ELR (cell line): ENCODE data around the gene PXMP2.
A peak's percentile ranks its signal among the peaks of the same experiment; 100 is the strongest.
"Not testable (repeated sequence)": the region's sequence is repeated elsewhere in the genome, so short reads cannot be mapped to it uniquely, and the experiment has no call there.

ENCODE experiments used
- DNase-seq: peaks from one replicate; pipeline ENCODE4 v3.0.0-alpha.2; 2015; ENCODE audit warnings: low read depth

Gene PXMP2

DNA sequence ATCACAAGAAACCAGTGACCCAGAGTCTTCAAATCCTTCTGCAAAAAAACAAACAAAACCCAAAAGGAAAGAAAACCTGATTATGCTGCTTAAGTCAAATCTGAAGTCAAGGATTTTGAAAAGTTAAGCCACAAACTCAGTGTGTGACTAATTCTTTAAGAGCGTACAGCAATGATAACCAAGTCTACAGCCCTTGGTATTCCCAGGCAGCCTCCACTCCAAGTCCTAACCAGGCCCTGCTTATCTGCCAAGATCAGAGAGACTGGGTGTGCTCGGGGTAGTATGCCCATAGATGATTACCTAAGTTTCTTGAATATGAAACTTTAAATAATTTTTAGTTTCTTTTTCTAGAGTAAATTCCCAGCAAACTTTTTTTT, 36.4 kb downstream of the PXMP2 start:
- peak; percentile 44 for DNase-seq

DNA sequence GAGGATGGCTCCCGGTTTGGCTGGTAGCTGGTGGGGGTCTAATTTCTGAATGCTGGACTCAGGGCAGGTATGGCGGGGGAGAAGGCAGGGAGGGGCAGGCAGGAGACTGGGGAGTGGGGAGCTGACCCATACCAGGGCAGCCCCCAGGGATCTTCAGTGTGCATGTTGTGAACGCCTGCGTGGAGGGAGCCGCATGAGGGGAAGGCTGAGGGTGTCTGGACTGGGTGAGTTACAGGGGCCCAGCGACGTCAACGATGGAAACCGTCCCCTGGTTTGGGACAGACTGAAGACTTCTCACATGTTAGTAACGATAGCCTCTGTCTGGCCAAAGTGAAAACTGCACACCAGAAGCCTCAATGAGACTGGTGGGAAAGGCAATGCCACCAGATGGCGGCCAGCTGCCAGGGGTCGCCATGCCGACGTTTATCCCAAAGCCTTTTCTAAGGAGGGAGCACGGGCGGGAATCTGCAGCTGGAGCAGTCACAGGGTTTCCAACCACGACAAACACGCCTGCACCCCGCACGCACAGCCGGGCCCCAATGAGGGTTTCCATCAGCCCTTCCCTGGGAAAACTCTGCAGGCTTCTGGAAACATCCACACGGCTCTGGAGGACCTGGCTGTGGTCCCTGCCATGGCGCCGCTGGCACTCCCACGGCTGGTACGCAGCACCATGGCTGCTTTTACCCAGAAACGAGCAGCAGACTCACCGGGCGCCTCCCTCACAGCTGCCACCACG, 37.3 kb downstream of the PXMP2 start:
- no peak for DNase-seq

DNA sequence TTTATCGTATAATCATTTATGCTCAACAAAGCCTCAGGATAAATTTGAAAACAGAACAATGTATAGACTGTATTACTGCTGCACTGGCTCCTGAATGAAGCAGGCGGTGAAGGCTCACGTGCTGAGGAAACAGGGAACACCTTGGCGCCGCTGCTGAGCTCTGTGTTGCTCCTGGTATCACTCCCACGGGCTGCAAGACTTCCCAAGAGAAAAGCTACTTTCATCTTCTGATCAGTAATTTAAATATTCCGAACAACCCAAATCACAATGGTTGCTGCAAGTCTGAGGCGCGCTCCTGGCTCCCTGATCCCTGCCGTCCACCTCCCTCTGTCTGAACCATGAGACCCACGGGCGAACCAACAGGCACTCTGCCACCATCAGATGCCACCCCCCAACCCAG, 39.0 kb downstream of the PXMP2 start:
- DNase-seq: no peak

DNA sequence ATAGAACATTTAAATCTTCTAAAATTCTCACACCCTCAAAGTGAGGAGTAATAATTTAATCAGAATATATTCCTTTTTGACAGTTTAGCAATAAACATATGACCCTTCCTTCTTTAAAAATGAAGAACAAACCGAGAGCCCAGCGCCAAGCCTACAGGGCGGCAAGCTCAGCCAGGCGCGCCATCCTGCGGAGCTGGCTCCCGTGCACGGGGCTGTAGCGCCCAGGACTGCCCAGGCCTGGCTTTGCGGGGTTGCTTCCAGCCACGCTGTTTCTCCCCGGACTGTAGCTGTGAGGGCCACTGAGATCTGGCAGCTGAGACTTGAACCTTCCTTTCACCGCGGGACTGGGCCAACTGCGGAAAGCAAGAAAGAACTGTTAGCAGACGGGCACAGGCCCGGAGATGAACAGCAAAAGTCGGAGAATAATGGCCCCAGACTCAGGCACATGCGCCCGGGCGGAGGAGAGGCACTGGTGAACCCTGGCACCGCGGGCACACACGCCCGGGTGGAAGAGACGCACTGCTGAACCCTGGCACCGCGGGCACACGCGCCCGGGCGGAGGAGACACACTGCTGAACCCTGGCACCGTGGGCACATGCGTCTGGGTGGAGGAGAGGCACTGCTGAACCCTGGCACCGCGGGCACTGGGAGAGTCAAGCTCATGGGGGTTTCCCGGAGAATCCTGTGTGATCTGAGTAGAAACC, 39.9 kb downstream of the PXMP2 start:
- no peak for DNase-seq

DNA sequence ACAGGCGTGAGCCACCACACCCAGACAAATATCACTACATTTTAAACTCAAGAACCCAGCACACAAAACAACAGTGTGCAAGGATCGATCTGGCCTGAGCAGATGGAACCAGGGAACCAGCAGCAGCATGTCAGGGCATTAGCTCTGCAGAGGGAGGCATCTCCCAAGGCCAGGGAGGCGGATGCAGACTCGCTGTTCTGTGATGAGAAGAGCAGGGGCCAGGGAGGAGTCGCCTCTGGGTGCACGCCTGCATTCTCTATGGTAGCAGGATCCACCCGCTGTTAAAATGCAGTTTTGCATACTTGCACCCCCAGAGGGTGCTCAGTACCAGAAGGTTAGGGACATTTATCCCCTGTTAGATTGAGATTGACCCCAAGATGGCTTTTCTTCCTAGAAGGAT, 41.1 kb downstream of the PXMP2 start:
- no peak for DNase-seq

DNA sequence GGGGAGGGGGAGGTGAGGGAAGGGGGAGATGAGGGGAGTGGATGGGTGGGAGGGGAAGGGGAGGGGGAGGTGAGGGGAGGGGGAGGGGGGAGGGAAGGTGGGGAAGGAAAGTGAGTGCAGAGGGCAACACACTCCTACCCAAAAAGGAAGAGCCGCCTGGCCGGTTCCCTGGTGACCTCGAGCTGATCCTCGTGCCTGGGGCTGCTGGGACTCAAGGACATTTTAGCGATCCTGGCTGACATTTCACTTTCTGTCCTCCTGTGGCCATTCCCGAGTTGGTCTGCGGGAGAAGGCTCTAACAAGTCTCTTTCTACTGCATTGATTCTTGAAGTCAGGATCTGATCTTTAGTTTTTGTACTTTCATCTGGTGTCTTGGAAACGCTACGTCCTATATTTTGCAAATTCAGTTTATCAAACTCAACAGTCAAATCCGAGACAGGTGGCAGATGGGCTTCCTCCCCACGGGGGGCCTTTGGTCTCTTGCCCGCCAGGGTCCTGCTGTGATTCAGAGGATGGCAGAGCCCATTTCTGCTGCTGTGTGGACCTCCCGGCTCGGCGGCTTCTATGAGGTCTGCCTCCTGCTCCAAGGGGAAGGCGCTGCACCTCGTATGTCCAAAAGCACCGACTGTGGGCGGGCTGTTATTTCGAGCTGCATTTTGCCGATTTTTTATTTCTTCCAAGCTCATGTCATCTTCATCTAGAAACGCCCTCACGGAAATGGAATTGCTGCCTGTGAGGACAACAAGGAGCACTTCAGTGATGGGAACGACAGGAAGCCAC, 42.3 kb downstream of the PXMP2 start:
- peak; percentile 50 for DNase-seq

DNA sequence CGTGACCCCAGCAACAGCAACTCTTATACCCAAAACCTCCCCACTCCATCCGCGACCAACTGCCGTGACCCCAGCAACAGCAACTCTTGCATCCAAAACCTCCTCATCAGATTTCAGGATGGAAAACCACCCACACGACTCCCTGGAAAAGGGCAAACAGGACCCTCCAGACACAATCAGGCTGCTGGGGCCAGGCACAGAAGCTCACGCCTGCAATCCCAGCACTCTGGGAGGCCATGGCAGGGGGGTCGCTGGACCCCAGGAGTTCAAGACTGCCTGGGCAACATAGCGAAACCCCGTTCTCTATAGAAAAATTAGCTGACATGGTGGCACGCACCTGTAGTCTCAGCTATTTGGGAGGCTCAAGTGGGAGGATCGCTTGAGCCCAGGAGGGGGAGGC, 43.0 kb downstream of the PXMP2 start:
- no peak for DNase-seq

DNA sequence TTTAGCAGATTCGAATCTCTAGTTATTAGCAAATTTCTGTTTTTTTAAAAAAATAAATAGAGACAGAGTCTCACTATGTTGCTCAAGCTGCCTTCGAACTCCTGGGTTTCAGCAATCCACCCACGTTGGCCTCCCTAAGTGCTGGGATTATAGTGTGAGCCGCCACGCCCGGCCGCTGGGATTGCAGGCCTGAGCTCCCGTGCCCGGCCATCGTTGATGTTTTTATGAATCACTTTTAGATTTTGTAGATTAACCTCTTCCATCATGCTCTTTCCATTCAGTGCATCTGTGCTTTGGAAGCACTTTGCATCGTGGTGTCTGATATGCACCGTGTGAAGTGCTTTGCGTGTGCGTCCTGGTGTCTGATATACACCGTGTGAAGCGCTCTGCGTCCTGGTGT, 44.2 kb downstream of the PXMP2 start:
- DNase-seq: no peak

DNA sequence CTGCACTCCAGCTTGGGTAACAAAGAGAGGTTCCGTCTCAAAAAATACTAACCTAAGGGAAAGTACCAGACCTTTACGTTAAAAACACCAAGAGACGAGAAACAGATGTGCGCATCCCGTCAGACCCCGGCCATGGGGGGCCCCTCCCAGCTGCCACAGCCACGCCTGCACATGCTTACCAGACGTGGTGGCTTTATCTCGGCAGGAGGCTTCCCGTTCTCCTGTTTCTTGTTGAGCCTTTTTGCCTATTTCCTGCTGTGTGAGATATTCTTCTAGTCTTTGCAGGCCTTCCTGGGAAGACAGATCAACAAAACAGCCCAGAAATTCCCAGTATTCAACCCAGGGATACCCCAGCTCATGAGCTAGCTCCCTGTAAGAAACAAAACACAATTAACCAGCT, 46.8 kb downstream of the PXMP2 start:
- DNase-seq: no peak

DNA sequence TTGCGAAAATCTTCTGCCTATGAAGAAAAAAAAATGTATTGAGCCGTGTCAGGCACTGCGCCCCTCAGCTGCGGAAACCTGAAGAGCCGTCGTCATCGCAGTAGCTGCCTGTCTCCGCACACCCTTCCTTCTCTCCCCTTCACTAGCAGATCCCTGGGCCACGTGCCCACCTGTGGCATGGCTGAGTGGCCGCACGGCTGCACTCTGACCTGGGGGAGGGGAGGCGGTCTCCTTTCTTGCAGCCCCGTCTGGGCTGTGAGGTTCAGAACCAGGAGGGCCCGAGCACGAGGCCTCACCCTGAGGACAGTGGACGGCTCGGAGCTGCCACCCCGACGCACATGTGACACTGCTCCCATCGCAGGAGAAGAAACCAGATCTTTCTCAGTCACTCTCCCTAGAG, 48.1 kb downstream of the PXMP2 start:
- DNase-seq: no peak

DNA sequence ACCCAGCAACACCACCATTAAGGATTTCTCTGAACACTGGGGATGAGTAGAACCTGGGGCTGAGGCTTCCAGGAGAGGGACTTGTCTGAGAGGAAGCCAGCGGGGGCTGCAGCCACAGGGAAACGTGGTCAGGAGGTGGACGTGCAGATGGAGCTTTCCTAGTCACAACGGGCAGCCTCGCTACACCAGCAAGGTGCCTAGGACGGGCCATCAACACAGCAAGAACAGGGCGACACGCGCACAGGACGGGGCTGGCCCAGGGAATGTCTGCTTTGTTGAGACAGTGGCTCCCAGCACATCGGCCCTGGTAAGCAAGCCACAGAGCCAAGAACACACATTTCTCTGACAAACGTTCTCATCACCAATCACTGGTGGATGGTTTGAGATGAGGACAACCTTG, 49.0 kb downstream of the PXMP2 start:
- DNase-seq: no peak

DNA sequence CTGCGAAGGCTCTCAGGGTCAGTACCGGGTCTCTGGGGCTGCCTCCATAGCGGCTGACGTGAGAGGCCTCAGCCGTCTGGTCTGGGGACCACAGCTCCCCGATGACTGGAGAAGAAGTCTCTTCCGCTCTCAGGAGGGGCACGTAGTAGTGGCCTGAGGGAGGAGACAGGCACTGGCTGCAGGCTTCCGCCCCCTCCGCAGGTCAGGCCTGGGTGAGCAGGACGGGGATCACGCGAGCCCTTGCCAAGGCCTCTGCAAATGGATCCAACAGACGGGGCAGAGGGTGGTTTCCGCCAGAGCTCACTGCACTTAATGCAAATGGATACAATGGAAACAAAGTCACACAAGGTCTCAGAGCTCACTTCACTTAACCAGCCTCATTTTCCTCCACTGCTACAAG, 49.5 kb downstream of the PXMP2 start:
- no peak for DNase-seq

DNA sequence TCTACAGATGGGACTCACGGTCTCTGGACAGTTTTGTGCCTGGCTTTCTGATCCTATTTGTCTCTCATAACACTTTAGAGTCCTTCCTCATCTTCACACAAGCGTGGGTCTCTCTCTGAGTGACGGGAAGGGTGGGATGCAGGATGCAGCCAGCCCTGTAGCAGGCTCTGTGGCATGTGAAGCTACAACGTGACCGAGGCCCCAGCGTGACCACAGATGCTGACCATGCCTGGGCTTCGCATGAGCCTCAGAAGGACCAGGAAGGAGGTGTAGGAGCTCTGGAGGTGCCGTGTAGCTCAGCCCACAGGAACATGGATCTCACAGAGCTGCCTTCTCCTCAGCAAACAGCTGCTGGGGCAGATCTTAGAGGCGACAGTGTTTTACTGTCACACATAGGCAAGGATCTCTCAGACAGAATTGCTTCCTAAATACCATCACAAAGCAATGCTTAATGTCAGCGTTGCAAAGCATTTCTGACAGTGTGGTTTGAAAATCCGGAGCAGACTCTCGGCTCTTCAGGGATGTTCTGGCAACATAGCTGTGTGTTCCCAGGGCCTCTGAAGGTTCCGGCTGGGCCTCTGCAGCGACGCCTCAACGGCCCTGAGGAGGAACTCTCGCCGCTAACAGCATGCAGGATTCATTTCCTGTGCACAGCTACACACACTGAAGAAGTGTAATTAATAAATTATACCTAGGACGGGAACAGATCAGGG, 52.4 kb downstream of the PXMP2 start:
- DNase-seq: no peak

DNA sequence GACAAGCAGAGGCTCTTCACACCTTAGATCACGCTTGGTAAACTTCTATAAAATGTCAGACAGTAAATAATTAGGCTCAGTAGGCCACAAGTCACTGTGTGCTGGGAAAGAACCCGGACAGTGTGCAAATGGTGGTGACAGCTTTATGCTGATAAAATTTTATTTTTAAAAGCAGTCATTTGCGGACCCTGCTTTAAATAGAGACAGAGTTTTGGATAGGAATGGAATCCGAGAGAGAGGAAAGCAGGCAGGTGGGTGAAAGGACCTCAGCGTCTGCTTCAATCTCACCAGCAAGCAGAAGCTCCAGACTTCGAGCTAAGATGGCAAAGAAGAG, 52.9 kb downstream of the PXMP2 start:
- DNase-seq: no peak

DNA sequence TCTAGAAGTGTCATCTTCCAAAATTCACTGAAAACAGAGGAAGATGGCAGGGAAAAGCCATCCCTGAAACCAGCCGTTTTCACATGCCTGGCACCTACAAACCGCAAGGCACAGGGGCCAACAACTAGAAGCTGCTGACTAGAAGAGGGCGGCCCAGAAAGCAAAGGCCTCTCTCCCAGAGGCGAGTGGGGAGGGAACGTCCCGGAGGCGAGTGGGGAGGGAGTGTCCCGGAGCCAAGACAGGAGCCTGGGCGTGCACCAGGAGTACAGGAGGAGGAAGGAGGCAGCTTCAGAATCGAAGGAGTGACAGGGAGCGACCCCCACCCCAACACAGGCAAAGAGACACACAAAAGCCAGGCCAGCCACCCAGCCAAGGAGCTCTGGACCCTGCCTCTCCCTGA, 53.3 kb downstream of the PXMP2 start:
- DNase-seq: no peak

DNA sequence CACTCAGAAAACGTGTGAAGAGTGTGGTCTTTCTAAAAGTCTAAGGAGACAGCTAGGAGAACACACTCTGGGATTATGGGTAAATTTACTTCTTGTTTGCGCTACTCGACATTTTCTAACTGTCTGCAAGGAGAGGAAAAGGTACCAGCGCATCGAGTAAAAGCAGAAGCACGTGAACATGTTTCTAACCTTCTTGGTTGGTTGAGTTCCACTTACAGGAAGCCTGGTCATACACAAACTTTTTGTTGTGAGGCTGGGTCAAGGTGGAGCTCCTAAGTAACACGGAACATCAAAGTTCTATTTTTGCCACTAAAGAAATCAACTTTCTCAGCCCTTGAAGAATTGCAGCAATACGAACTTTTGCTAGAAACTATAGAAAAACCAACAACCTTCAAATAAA, 54.2 kb downstream of the PXMP2 start:
- DNase-seq: no peak

DNA sequence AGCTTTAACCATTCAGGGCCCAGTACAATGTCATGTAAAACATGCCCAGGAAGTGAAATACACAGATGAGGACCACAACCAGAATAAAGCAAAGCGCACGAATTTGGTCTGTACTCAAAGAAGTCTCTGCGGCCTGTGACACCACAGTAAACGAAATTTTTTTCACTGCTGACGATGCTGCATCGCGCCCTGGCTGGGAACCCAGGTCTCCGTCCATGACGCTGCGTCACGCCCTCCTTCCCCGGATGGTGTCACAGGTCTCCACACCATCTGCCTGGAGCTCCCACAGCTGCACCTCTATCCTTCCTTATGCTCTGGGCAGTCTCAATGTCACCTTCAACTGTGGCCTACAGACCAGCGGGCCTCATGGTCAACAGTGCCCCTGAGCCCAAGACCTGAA, 56.4 kb downstream of the PXMP2 start:
- DNase-seq: no peak

DNA sequence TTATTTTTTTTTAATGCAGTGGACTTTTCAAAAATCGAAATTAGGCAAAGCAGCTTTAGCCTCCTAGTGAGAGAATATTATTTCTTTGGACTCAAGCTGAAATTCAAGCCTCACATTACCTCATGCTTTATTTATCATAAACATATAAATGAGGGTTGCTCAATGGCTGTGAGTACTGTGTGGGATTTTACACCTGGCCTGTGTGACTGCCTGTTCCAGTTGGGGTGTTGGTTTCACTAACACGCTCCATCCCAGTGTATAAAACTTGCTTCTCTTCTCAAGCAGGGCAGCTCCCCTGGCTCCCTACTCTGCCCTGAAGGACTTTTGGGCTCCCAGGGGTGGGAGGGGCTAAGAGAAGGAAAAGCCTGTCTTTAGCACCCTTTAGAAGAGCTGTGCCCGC, 59.2 kb downstream of the PXMP2 start:
- DNase-seq: no peak

DNA sequence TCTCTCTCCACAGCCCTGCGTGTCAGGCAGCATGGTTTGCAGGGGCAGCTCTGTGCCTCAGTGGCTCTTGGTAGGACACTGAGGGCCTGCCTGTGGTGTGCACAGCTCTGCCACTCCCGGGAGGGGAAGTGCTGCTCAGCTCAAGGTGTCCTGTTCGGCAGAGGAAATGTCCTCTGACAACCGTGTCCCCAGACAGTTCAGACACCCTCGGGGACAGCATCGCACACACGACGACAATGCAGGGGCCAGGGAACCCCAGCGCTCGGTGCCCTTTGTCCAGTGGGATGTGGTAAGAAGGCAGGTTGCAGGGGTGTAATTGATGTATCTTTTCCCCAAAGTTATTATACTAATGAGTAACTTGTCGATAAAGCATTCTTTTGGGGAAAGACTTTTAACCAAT, 60.0 kb downstream of the PXMP2 start:
- no peak for DNase-seq

DNA sequence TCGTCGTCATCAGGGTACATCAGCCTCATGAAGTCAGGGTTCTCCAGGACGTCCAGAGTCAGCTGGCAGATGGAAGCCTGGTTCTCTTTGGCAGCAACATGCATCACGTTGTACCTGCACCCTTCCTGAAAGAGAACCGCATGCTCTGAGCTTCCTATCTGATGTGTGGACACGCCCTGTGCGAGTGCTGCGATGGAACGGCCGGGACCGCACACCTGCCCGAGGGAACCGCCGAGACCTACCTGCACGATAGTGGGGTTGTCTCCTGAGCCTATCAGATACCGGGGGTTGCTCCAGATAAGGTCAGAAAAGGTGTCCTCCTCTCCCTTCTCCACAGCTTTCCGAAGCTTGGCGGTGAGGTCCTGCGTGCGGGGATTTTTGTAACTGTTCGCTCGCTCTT, 60.5 kb downstream of the PXMP2 start:
- DNase-seq: no peak

DNA sequence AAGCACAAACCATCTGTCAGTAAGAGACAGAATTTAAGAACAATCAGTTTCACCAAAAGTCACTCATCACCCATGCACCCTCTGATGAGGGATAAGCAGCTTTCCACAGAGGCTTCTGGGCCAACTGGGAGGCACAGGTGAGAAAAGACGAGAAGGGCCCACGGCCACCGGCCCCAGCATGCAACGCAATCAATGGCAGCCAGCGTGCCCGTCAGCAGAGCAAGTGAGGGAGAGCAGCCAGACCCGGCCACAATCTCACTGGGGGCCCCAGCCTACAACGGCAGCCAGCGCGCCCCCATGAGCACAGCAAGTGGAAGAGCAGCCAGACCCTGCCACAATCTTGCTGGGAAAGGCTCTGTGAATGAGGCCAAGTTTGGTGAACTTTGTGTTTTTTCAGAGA, 60.9 kb downstream of the PXMP2 start:
- no peak for DNase-seq

DNA sequence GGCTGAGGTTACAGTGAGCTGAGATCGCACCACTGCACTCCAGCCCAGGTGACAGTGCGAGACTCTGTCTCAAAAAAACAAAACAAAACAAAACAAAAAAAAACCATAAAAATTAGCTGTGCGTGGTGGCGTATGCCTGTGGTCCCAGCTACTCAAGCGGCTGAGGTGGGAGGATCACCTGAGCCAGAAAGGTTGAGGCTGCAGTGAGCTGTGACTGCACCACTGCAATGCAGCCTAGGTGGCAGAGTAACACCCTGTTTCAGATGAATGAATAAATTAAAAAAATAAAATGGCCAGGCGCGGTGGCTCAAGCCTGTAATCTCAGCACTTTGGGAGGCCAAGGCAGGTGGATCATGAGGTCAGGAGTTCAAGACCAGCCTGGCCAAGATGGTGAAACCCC, 66.3 kb downstream of the PXMP2 start:
- not testable (repeated sequence) for DNase-seq
